ENCODE measurements around the gene DHX58.

DHX58 gene

DNA sequence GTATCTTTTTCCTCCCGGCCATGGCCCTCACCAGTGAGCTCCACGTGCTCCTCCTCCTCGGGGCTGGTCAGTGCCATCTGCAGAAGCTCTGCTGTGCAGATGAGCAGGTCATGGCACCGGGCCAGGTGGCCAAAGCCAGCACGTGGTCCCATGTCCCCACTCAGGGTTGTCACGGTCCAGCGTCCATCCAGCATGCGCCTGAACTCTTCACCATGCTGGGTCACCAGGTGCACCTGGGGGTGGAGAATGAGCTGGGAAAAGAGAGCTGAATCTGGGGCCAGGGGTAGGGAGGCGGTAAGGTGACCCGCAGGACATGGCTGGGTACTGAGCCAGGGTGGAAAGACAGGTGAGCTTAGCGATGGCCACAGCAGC is 1.3 kb downstream of the DHX58 start:
- H3K36me3 ChIP-seq (ENCODE audit: insufficient read depth, low read length): no peaks in the 10 kb centered on the region
- TF ChIP-seq EZH2phosphoT487 (IDR thresholded peaks at IDR 0.05; ENCODE audit: borderline replicate concordance): no peak
- TF ChIP-seq, protein P1, sequence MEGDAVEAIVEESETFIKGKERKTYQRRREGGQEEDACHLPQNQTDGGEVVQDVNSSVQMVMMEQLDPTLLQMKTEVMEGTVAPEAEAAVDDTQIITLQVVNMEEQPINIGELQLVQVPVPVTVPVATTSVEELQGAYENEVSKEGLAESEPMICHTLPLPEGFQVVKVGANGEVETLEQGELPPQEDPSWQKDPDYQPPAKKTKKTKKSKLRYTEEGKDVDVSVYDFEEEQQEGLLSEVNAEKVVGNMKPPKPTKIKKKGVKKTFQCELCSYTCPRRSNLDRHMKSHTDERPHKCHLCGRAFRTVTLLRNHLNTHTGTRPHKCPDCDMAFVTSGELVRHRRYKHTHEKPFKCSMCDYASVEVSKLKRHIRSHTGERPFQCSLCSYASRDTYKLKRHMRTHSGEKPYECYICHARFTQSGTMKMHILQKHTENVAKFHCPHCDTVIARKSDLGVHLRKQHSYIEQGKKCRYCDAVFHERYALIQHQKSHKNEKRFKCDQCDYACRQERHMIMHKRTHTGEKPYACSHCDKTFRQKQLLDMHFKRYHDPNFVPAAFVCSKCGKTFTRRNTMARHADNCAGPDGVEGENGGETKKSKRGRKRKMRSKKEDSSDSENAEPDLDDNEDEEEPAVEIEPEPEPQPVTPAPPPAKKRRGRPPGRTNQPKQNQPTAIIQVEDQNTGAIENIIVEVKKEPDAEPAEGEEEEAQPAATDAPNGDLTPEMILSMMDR (conservative IDR thresholded peaks at IDR 0.05; ENCODE audit: low read length): no peak
- peak overlapping the region; percentile 82 for H3K4me3 ChIP-seq (ENCODE audit: low read length, poor library complexity, severe bottlenecking)
- peak overlapping the region; percentile 79 for H3K4me2 ChIP-seq (ENCODE audit: low read depth, low read length, poor library complexity, severe bottlenecking)
- peaks cover 30% of the 10 kb centered on the region for H3K4me1 ChIP-seq (ENCODE audit: insufficient read depth, low read length, poor library complexity, severe bottlenecking)
- no peaks in the 10 kb centered on the region for H3F3A ChIP-seq (ENCODE audit: low read depth)
- peak overlapping the region; percentile 95 for H3K9ac ChIP-seq (ENCODE audit: low read depth, low read length, poor library complexity, severe bottlenecking)
- H3K9me3 ChIP-seq (ENCODE audit: insufficient read depth, low read depth, low read length): no peaks in the 10 kb centered on the region
- H2AFZ ChIP-seq (ENCODE audit: low read length): no peak overlapping the region
- H3K27me3 ChIP-seq (ENCODE audit: insufficient read depth, low read length, poor library complexity, severe bottlenecking): no peaks in the 10 kb centered on the region
- H3K9me2 ChIP-seq (replicated peaks; ENCODE audit: low read depth, low read length): no peaks in the 10 kb centered on the region
- no peaks in the 10 kb centered on the region for H4K20me1 ChIP-seq (ENCODE audit: insufficient read depth, low read length, poor library complexity, severe bottlenecking)
- H3K79me2 ChIP-seq (ENCODE audit: insufficient read depth, low read length): peaks cover 9% of the 10 kb centered on the region; the same call in 1 of the 2 replicates

DNA sequence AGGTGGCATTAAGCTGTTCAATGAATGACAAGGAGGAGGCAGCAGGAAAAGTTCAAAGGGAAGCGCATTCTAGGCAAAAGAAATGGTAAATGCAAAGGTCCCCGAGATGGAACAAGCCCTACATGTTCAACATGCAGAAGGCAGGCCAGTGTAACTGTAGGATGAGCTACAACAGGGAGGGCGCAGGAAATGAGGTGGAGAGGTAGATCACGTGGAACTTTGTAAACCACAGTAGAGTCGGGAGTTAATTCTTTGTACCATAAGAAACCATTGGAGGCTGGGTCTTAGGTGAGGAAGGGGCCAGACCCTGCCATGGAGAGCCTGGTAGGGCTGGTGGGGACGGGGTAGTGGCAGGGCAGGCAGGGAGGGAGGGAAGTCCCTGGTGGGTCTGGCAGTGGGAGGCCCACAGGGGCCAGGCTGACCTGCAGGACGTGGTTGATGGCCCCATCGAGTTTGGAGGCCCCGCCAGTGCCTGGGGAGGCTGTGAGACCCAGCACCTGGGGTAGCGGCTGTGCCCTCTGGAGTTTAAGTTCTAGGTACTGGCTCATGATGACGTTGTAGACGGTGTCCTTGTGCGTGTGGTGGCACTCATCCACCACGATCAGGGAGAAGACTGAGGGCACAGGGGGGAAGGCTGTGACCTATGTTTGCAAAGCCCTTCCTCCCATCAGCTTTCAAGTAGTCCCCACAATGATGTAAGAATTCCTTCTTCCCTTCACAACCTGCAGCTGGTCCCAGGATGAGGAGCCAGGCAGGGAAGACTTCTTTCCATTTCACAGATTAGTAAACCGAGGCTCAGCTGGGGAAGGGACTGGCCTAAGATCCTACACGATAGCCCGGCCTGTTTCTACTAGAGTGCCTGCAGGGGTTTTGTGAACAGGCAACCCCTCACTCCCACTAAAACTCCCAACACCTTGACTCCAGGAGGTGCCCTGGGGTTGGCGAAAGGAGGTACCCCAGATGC is 1.9 kb downstream of the DHX58 start:
- Histone ChIP-seq H3F3A (ENCODE audit: low read depth) (no peaks in the 10 kb centered on the region), H2AFZ (ENCODE audit: low read length) (no peak overlapping the region), H3K36me3 (ENCODE audit: insufficient read depth, low read length) (no peaks in the 10 kb centered on the region), H3K79me2 (ENCODE audit: insufficient read depth, low read length) (peaks cover 9% of the 10 kb centered on the region; the same call in 1 of the 2 replicates), H3K27me3 (ENCODE audit: insufficient read depth, low read length, poor library complexity, severe bottlenecking) (no peaks in the 10 kb centered on the region), H3K9me3 (ENCODE audit: insufficient read depth, low read depth, low read length) (no peaks in the 10 kb centered on the region), H3K9me2 (replicated peaks; ENCODE audit: low read depth, low read length) (no peaks in the 10 kb centered on the region), H4K20me1 (ENCODE audit: insufficient read depth, low read length, poor library complexity, severe bottlenecking) (no peaks in the 10 kb centered on the region), H3K4me1 (ENCODE audit: insufficient read depth, low read length, poor library complexity, severe bottlenecking) (peaks cover 30% of the 10 kb centered on the region), H3K4me2 (ENCODE audit: low read depth, low read length, poor library complexity, severe bottlenecking) (peak overlapping the region; percentile 79), H3K9ac (ENCODE audit: low read depth, low read length, poor library complexity, severe bottlenecking) (peak overlapping the region; percentile 95), H3K4me3 (ENCODE audit: low read length, poor library complexity, severe bottlenecking) (peak overlapping the region; percentile 82)
- TF ChIP-seq, protein P1 (conservative IDR thresholded peaks at IDR 0.05; ENCODE audit: low read length): no peak
- TF ChIP-seq EZH2phosphoT487 (IDR thresholded peaks at IDR 0.05; ENCODE audit: borderline replicate concordance): no peak

DNA sequence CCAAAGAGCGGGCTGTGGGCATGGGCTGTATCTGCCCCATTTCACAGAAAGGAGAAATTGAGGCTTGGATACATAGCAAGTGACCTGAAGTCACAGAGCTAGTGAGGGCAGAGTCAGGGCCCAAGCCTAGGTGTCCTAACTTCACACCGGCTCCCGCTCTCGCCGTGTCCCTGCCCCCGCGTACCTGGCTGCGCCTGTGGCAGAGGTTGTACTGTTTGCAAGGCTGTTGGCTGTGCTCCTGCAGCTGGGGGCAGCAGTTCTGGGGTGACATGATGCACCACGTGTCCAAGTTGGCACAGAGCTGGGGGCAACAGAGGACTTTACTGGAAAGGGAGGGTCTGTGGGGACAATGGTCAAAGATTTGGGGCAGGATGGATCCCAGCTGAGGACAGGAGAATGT is 3.4 kb downstream of the DHX58 start:
- Histone ChIP-seq H3K79me2 (ENCODE audit: insufficient read depth, low read length) (peaks cover 9% of the 10 kb centered on the region; the same call in 1 of the 2 replicates), H3K4me2 (ENCODE audit: low read depth, low read length, poor library complexity, severe bottlenecking) (no peak overlapping the region), H3F3A (ENCODE audit: low read depth) (no peaks in the 10 kb centered on the region), H3K9ac (ENCODE audit: low read depth, low read length, poor library complexity, severe bottlenecking) (no peak overlapping the region), H3K4me1 (ENCODE audit: insufficient read depth, low read length, poor library complexity, severe bottlenecking) (peaks cover 30% of the 10 kb centered on the region), H2AFZ (ENCODE audit: low read length) (no peak overlapping the region), H3K4me3 (ENCODE audit: low read length, poor library complexity, severe bottlenecking) (no peak overlapping the region), H3K27me3 (ENCODE audit: insufficient read depth, low read length, poor library complexity, severe bottlenecking) (no peaks in the 10 kb centered on the region), H4K20me1 (ENCODE audit: insufficient read depth, low read length, poor library complexity, severe bottlenecking) (no peaks in the 10 kb centered on the region), H3K9me3 (ENCODE audit: insufficient read depth, low read depth, low read length) (no peaks in the 10 kb centered on the region), H3K9me2 (replicated peaks; ENCODE audit: low read depth, low read length) (no peaks in the 10 kb centered on the region), H3K36me3 (ENCODE audit: insufficient read depth, low read length) (no peaks in the 10 kb centered on the region)
- TF ChIP-seq, protein P1 (conservative IDR thresholded peaks at IDR 0.05; ENCODE audit: low read length): no peak
- TF ChIP-seq EZH2phosphoT487 (IDR thresholded peaks at IDR 0.05; ENCODE audit: borderline replicate concordance): no peak
